Neural progenitor cell (in vitro differentiated cells): ENCODE data around the gene PPM1N. TPM values are rescaled to one million over a fixed set of nuclear protein-coding genes. Genes with fewer than 3 reads are reported as not detected.

Experiments used
- DNase-seq: peaks from one replicate; pipeline ENCODE4 v3.0.0-alpha.2; 2016; ENCODE audit warnings: low spot score
- H2AFZ ChIP-seq: fragments of 200-600 bp; sonication (generic); replicated peaks from 2 replicates; pipeline ENCODE4 v1.6.1; 2016; ENCODE audit warnings: antibody characterized with exemption
- H3F3A ChIP-seq: fragments of 200-600 bp; sonication (generic); 2 replicates; pipeline ENCODE4 v1.6.1; 2016; ENCODE audit warnings: antibody characterized with exemption, low read depth
- H3K27ac ChIP-seq: fragments of 200-600 bp; sonication (generic); 2 replicates; pipeline ENCODE4 v1.5.1; 2016; ENCODE audit warnings: mild to moderate bottlenecking
- H3K27me3 ChIP-seq: fragments of 200-600 bp; sonication (generic); 2 replicates; pipeline ENCODE4 v1.6.1; 2016; ENCODE audit warnings: mild to moderate bottlenecking, moderate library complexity
- H3K36me3 ChIP-seq: fragments of 200-600 bp; sonication (generic); 2 replicates; pipeline ENCODE4 v1.5.1; 2016
- H3K4me1 ChIP-seq: fragments of 200-600 bp; sonication (generic); 2 replicates; pipeline ENCODE4 v1.6.1; 2016; ENCODE audit warnings: mixed run types
- H3K4me2 ChIP-seq: fragments of 200-600 bp; sonication (generic); 2 replicates; pipeline ENCODE4 v1.6.1; 2016
- H3K4me3 ChIP-seq: fragments of 200-600 bp; sonication (generic); 2 replicates; pipeline ENCODE4 v1.5.1; 2016
- H3K79me2 ChIP-seq: fragments of 200-600 bp; sonication (generic); 2 replicates; pipeline ENCODE4 v1.6.1; 2016; ENCODE audit warnings: low read depth
- H3K9ac ChIP-seq: fragments of 200-600 bp; sonication (generic); 2 replicates; pipeline ENCODE4 v1.6.1; 2016
- H3K9me3 ChIP-seq: fragments of 200-600 bp; sonication (generic); 2 replicates; pipeline ENCODE4 v1.5.1; 2016; ENCODE audit warnings: low read depth
- H4K20me1 ChIP-seq: fragments of 200-600 bp; sonication (generic); 2 replicates; pipeline ENCODE4 v1.6.1; 2016; ENCODE audit warnings: low read depth
- H3K27ac Mint-ChIP-seq: 3 replicates; pipeline ENCODE4 v1.8.0; 2021; ENCODE audit warnings: mixed read lengths
- H3K27me3 Mint-ChIP-seq: 2 replicates; pipeline ENCODE4 v1.8.0; 2022; ENCODE audit warnings: low read depth, mild to moderate bottlenecking, inconsistent platforms, moderate library complexity, mixed read lengths; ENCODE audit not compliant: insufficient read depth
- H3K36me3 Mint-ChIP-seq: 3 replicates; pipeline ENCODE4 v1.8.0; 2021; ENCODE audit warnings: mixed read lengths
- H3K4me1 Mint-ChIP-seq: 3 replicates; pipeline ENCODE4 v1.8.0; 2021; ENCODE audit warnings: mixed read lengths
- H3K4me3 Mint-ChIP-seq: 3 replicates; pipeline ENCODE4 v1.8.0; 2021; ENCODE audit warnings: mild to moderate bottlenecking, moderate library complexity, mixed read lengths
- H3K9me3 Mint-ChIP-seq: 3 replicates; pipeline ENCODE4 v1.8.0; 2020; ENCODE audit warnings: mixed read lengths
- EZH2 ChIP-seq: fragments of 200-600 bp; sonication (generic); IDR thresholded peaks from 2 replicates; pipeline ENCODE4 v1.6.1; 2017; ENCODE audit warnings: antibody characterized with exemption, mild to moderate bottlenecking, moderate library complexity
- EZH2phosphoT487 ChIP-seq: fragments of 200-600 bp; sonication (generic); IDR thresholded peaks from 2 replicates; pipeline ENCODE4 v1.6.1; 2017; ENCODE audit warnings: antibody characterized with exemption
- total RNA-seq: library from RNA; depleted of rRNA; stranded (reverse); fragments of >200 nt; gene quantifications from 2 replicates; pipeline ENCODE4 v1.2.3, GENCODE V29; 2015; ENCODE audit warnings: low replicate concordance
- TF ChIP-seq, protein P1 (sequence below): fragments of 200-600 bp; sonication (generic); IDR thresholded peaks from 2 replicates; pipeline ENCODE4 v1.5.1; 2017; ENCODE audit warnings: antibody characterized with exemption, mild to moderate bottlenecking

PPM1N gene
- total RNA-seq, 1 donor from 2014 or later, result 2.4 TPM

- Histone ChIP-seq H4K20me1 (peaks cover 5% of the 10 kb centered on the region), H3K9me3 (no peaks in the 10 kb centered on the region), H3K27ac (no peak overlapping the region), H2AFZ (no peak overlapping the region), H3K4me2 (no peak overlapping the region), H3K4me3 (no peak overlapping the region), H3F3A (peaks cover 40% of the 10 kb centered on the region), H3K4me1 (peaks cover 7% of the 10 kb centered on the region), H3K27me3 (peaks cover 4% of the 10 kb centered on the region), H3K36me3 (no peaks in the 10 kb centered on the region), H3K79me2 (no peaks in the 10 kb centered on the region), H3K9ac (no peak overlapping the region)
- Mint-ChIP-seq H3K36me3 (peaks cover 16% of the 10 kb centered on the region), H3K4me3 (no peak overlapping the region), H3K9me3 (no peaks in the 10 kb centered on the region), H3K27me3 (peaks cover 10% of the 10 kb centered on the region), H3K27ac (no peak overlapping the region), H3K4me1 (peaks cover 14% of the 10 kb centered on the region)
- no peak for DNase-seq
- TF ChIP-seq EZH2, result no peak
- TF ChIP-seq, protein P1, sequence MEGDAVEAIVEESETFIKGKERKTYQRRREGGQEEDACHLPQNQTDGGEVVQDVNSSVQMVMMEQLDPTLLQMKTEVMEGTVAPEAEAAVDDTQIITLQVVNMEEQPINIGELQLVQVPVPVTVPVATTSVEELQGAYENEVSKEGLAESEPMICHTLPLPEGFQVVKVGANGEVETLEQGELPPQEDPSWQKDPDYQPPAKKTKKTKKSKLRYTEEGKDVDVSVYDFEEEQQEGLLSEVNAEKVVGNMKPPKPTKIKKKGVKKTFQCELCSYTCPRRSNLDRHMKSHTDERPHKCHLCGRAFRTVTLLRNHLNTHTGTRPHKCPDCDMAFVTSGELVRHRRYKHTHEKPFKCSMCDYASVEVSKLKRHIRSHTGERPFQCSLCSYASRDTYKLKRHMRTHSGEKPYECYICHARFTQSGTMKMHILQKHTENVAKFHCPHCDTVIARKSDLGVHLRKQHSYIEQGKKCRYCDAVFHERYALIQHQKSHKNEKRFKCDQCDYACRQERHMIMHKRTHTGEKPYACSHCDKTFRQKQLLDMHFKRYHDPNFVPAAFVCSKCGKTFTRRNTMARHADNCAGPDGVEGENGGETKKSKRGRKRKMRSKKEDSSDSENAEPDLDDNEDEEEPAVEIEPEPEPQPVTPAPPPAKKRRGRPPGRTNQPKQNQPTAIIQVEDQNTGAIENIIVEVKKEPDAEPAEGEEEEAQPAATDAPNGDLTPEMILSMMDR, result no peak
Observed at GRCh38 chr19:45524575-45525129, 26.4 kb downstream of the PPM1N start.

DNA sequence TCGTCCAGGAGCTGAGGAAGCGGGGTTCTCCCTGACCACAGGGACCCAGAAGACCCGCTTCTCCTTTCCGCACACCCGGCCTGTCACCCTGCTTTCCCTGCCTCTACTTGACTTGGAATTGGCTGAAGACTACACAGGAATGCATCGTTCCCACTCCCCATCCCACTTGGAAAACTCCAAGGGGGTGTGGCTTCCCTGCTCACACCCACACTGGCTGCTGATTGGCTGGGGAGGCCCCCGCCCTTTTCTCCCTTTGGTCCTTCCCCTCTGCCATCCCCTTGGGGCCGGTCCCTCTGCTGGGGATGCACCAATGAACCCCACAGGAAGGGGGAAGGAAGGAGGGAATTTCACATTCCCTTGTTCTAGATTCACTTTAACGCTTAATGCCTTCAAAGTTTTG lies 27.9 kb downstream of the PPM1N start:
- Histone ChIP-seq H3K9me3 (no peaks in the 10 kb centered on the region), H4K20me1 (peaks cover 5% of the 10 kb centered on the region), H3K4me2 (no peak overlapping the region), H3K27me3 (peaks cover 13% of the 10 kb centered on the region), H3K4me1 (peaks cover 7% of the 10 kb centered on the region), H3K36me3 (no peaks in the 10 kb centered on the region), H3K79me2 (no peaks in the 10 kb centered on the region), H3K9ac (no peak overlapping the region), H3F3A (peaks cover 47% of the 10 kb centered on the region), H3K27ac (no peak overlapping the region), H2AFZ (no peak overlapping the region), H3K4me3 (no peak overlapping the region)
- Mint-ChIP-seq H3K36me3 (peaks cover 16% of the 10 kb centered on the region), H3K27ac (no peak overlapping the region), H3K4me1 (peaks cover 14% of the 10 kb centered on the region), H3K27me3 (peaks cover 13% of the 10 kb centered on the region), H3K4me3 (no peak overlapping the region), H3K9me3 (peaks cover 2% of the 10 kb centered on the region)
- no peak for TF ChIP-seq EZH2phosphoT487
- TF ChIP-seq, protein P1, result no peak
- TF ChIP-seq EZH2, result no peak
- peak; percentile 89 for DNase-seq

DNA sequence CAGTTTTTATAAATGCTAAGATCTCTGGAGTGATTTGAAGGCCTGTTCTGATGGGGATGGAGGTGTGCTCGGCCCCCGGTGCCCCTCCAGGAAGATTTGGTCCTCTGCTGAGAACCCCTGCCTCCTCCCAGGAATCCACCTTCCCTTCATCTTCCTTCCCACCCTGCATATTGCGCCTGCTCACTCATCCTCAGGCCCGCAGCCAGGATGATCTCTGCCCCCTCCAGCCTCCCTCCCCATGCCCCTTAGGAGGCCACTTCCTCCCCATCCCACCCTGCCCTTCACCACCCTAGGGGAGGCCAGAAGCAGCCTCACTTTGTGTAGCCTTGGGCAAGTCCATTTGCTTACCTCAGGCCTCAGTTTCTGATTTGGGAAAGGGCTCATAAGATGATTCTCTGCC lies 28.7 kb downstream of the PPM1N start:
- H3K27ac Mint-ChIP-seq, result no peak overlapping the region
- DNase-seq, result no peak
- Histone ChIP-seq H3K4me1 (peaks cover 7% of the 10 kb centered on the region), H3K9me3 (no peaks in the 10 kb centered on the region), H3K36me3 (no peaks in the 10 kb centered on the region), H2AFZ (no peak overlapping the region), H3K9ac (no peak overlapping the region), H3K27me3 (peaks cover 13% of the 10 kb centered on the region), H3K79me2 (no peaks in the 10 kb centered on the region), H3F3A (peaks cover 47% of the 10 kb centered on the region), H4K20me1 (peaks cover 5% of the 10 kb centered on the region), H3K4me3 (no peak overlapping the region), H3K4me2 (no peak overlapping the region), H3K27ac (no peak overlapping the region)
- peaks cover 13% of the 10 kb centered on the region for H3K27me3 Mint-ChIP-seq
- H3K9me3 Mint-ChIP-seq, result peaks cover 10% of the 10 kb centered on the region
- peaks cover 14% of the 10 kb centered on the region for H3K4me1 Mint-ChIP-seq
- H3K36me3 Mint-ChIP-seq, result peaks cover 21% of the 10 kb centered on the region
- no peak overlapping the region for H3K4me3 Mint-ChIP-seq
- TF ChIP-seq, protein P1, result no peak
- TF ChIP-seq EZH2 (no peak), EZH2phosphoT487 (no peak)
